ENCODE measurements around the gene TMEM61.

DNA sequence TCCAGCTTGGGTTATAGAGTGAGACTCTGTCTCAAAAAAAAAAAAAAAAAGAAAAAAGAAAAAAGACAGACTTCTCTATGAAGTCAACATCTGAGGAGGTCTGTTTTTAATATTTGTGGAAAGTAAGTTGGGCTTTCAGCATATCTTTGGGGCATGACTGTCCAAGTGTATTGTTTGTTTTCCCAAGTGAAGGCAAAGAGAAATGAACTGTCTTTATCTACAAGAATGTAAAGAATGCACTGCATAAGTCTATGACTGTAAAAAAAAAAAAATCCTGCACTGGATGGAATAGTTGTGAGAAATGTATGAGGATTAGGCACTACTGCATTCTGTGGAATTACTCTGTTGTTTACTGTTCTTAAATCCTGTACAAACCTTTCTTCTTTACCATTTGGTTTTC is 45.6 kb upstream of the TMEM61 start:
- TF ChIP-seq POLR2AphosphoS5 (IDR thresholded peaks at IDR 0.05), result no peak
- TF ChIP-seq, protein P1, sequence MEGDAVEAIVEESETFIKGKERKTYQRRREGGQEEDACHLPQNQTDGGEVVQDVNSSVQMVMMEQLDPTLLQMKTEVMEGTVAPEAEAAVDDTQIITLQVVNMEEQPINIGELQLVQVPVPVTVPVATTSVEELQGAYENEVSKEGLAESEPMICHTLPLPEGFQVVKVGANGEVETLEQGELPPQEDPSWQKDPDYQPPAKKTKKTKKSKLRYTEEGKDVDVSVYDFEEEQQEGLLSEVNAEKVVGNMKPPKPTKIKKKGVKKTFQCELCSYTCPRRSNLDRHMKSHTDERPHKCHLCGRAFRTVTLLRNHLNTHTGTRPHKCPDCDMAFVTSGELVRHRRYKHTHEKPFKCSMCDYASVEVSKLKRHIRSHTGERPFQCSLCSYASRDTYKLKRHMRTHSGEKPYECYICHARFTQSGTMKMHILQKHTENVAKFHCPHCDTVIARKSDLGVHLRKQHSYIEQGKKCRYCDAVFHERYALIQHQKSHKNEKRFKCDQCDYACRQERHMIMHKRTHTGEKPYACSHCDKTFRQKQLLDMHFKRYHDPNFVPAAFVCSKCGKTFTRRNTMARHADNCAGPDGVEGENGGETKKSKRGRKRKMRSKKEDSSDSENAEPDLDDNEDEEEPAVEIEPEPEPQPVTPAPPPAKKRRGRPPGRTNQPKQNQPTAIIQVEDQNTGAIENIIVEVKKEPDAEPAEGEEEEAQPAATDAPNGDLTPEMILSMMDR (IDR thresholded peaks at IDR 0.05), result no peak

Data from stomach (tissue), 4 donors.